HG03196 (cell line): ENCODE results near the gene CFTR.
"Not testable (repeated sequence)": the region's sequence is repeated elsewhere in the genome, so short reads cannot be mapped to it uniquely, and the experiment has no call there.

Source experiments
- ATAC-seq: cut with Tn5 transposase; IDR thresholded peaks from one replicate; pipeline ENCODE4 v1.9.1; 2021; ENCODE audit not compliant: unreplicated experiment

CFTR gene

DNA sequence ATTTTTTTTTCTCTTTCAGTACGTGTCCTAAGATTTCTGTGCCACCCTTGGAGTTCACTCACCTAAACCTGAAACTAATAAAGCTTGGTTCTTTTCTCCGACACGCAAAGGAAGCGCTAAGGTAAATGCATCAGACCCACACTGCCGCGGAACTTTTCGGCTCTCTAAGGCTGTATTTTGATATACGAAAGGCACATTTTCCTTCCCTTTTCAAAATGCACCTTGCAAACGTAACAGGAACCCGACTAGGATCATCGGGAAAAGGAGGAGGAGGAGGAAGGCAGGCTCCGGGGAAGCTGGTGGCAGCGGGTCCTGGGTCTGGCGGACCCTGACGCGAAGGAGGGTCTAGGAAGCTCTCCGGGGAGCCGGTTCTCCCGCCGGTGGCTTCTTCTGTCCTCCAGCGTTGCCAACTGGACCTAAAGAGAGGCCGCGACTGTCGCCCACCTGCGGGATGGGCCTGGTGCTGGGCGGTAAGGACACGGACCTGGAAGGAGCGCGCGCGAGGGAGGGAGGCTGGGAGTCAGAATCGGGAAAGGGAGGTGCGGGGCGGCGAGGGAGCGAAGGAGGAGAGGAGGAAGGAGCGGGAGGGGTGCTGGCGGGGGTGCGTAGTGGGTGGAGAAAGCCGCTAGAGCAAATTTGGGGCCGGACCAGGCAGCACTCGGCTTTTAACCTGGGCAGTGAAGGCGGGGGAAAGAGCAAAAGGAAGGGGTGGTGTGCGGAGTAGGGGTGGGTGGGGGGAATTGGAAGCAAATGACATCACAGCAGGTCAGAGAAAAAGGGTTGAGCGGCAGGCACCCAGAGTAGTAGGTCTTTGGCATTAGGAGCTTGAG is at the start of gene CFTR:
Gene CFTR, plus strand, starts transcription at position 801 of the 830 bp plus-strand sequence. CDS start 70 bp downstream, outside the sequence.
- no peak for ATAC-seq

DNA sequence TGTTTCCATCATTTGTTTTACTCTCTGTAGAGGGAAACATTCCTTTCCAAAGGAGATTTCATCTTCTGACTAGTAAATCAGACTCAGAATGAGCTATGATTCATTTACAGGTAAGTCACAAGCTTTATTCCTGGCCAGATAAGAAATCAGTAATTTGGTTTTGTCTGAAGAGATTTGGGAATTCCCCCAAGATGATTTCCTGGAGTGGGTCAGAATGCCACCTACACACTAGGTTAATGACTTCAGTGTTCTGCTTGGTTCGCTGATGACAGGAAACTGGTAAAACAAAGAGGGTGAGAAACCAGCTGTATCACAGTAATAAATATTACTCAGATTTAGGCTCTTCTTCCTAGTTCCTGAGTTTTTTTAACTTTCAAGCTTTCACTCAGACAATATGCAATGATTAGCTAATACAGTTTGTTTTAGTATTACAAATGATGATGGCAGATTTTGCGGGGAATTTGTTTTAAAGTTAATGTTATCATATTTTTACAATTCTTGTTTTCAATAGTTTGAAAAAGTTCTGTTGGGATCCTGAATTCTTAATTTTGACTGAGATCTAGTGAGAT is 44.3 kb upstream of the CFTR start:
- peak; percentile 98 for ATAC-seq

DNA sequence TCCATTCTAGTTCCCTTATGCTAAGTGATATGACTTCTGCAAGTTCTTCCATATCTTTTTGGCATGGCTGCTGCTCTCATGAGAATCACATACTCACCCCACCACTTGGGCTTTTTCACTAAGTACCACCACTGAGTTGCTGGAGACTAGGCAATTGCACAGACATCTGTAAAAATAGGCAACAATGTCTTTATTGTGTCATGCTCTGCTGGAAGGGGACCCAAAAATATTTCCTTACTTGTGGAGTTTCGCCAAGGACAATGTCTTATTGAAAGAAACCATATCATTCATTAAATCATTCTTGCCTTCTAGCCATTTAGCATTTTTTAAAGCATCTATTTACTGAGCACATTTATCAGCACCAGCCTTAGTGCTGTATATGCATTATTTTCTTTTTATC is 35.2 kb upstream of the CFTR start:
- ATAC-seq = no peak

DNA sequence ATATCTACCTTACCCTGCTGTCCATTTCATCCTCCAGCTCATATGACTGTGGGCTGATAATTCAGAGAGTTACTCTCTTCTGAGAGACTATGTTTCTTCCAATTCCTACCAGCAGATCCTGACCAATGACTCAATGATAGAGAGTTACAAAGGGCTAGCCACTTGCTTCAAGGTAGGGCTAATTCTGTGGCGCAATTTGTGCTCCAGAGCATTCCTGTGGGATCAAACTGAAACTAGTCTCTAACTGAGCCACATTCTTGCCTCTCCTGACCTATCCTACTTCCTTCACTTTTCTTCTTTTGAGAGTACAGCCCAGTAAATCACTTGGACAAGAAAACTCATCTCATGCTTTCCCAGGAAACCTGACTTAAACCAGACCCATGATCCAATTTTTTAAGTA is 34.6 kb upstream of the CFTR start:
- ATAC-seq = no peak

DNA sequence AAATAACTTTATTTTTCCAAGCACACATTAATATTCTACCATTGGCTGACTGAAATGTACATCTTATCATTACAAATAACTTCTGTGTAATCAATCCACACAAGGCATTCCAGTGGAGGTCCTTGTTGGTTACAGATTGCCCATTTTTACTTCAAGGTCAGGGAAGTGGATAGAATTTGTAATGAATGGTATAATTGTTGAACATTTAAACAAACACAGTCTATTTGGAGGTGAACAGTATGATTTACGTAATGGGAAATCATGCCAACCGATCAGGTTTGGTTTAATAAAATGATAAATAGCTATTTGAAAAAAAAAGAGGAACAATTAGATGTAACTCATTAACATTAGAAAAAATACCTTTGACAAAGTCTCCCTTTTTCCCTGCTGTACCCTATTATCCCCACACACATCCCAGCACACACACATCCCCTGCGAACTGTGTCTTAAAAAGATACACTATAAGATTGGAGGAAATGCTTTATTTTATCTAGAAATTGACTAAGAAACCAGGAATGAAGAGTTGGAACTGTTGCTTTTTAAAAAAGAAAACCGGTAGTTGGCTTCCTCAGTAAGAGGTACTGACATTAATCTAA is 33.5 kb upstream of the CFTR start:
- no peak for ATAC-seq

DNA sequence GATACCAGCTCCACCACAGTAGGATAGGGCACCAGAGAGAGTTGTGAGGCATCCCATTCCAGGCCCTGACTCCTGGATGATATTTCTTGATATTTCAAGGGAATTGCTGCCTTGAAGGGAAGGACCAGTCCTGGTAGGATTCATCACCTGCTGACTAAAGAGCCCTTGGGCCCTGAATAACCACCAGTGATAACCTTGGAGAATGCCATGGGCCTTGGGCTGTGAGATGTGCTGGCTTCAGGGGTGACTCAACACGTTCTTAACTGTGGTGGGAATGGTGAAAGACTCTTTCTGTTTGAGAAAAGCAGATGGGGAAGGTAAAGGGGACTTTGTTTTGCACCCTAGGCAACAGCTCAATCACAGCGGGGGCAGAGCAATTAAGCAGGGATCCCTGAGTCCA is 31.2 kb upstream of the CFTR start:
- no peak for ATAC-seq

DNA sequence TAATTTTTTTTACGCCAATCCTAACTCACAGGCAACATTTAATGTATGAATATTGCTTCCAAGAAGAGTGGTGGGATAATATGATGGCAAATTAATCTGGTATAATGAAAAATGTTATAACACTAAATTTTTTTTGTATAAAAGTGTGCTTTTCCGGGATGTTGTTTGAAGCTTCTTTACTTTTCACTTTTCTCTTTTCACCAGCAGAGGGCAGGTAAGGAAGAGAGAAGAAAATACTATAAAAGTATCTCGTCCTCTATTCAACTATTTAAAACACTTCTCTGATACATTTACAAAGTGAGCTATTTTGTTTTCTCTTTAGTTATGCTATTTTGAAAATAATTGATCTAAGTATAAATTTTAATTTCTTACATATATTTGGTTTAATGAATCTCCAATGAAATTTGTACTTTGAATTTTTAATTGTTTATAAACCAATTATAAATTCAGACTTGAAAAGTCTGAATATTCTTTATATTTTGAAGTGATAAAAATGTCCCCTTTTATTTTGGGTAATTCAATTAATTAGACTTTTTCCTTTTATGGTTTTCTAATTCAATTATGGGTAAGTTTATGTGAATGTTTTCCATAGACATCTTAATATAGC is 20.7 kb upstream of the CFTR start:
- ATAC-seq = peak; percentile 56

DNA sequence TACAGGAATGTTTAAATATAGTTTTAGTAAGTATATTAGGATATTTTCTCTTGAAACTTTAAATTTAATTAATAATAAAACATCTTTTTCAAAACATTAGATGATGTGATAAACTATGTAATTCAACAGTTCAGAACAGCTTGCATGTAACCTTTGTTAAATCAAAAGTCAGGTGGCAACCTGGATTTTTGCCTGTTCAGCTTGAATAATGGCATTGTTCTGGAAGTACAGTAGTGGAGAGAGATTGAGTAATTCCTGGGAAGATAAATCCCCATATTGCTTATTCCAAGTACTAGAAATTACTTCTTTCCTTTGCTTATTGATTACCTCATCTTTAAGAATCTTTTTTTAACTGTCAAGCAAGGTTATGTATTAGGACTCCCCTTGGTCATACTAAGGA is 20.1 kb upstream of the CFTR start:
- no peak for ATAC-seq

DNA sequence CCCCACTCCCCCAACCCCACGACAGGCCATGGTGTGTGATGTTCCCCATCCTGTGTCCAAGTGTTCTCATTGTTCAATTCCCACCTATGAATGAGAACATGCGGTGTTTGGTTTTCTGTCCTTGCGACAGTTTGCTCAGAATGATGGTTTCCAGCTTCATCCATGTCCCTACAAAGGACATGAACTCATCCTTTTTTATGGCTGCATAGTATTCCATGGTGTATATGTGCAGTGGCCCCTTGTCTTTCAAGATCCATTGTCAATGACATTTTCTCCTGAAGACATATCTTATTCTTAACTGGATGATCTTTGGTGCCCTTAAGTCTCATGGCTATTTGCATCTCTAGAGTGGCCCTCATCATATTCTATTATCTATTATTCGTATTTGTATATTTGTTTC is 19.0 kb upstream of the CFTR start:
- ATAC-seq = not testable (repeated sequence)

DNA sequence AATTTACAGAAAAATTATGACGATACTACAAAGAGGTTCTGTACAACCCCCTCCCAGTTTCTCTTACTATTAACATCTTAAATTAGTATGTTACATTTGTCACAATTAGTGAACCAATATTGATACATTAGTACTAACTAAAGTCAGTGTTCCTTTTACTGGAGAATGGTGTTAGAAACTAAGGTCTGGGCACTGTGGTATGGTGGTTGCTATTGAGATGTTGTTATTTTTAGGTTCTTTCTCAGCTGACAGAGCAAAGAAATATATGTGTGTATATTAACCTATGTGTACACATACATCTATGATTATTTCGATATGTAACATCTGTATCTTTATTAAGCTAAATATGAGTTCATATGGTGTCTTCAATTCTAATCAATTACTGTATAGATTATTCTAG is 11.7 kb upstream of the CFTR start:
- ATAC-seq = no peak

DNA sequence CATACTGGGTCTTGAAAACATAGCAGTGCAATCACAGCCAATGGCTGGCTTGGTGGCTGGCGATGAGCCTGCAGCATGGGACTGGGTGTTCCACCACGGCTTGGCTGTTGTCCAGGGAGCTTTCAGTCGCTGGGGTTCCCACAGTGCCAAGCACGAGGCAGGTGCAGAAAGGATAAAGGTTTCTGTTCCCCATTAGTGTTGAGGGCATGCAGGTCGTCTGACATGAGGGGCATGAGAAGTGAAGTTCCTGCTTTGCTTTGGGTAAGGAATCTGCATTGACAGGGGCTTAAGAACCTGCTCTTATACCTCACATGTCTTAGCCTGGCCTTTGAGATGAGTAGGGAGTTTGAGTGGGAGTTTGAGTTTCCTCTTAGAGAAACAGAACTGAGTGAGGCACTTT is 9.0 kb upstream of the CFTR start:
- no peak for ATAC-seq

DNA sequence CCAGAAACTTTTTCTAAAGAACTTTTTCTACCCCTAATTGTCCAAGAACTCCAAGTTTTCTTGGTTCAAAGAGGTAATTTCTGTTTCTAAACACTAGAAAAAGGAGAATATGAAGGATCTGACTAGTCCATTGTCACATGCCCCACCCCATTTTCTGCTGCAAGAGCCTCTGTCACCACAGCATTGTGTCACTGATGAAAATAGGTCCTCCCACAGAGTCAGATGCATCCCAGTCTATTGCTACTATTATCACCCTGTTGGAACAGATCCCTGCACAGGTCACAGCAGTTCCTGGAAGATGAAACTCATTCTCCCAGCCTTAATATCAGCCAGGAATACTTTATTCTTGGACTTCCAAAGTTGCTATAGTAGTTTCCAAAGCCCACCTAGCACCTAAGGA is 7.5 kb upstream of the CFTR start:
- ATAC-seq = no peak

DNA sequence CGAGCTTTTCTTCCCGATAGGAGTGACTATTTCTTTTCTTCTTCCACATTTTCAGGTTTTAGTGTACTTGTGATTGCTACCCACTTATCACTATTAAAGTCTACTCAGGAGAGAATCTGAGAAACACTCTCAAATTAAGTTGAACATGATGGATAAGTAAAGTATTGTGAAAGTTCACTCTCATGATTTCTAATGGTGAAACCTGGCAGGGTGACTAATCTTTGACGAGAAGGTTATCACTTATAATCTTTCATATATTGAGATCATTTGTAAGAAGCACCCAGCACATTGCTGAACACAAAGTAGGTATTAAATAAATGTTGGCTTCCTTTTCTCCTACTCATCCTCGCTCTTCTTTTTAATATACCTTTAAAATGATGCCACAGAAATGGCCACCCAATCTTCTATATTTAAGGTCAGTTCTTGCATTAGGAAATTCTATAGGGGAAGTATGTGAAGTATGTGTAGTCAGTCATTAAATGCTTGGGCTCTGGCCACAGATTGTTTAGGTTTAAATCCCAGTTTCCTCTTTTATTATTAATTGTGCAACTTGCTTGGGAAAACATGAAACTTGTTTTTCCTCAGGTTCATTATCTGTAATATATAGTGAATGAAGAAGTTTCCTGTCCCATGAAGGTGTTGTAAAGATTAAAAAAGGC is 3.1 kb upstream of the CFTR start:
- ATAC-seq = no peak

DNA sequence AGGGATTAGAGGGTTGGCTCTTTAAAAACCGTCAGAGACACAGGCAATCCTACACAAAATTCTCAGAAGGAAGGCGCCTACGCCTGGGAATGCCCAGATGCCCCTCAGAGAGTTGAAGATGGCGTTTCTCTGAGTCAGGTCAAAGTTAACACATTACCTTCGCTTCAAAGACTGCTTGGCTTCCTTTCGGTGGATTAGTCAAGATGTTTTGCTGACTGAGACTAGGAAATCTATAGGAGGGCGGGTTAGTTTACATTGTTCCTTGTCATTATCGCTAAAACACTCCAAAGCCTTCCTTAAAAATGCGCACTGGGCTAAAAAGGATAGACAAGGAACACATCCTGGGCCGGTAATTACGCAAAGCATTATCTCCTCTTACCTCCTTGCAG is 995 bp upstream of the CFTR start:
- no peak for ATAC-seq

DNA sequence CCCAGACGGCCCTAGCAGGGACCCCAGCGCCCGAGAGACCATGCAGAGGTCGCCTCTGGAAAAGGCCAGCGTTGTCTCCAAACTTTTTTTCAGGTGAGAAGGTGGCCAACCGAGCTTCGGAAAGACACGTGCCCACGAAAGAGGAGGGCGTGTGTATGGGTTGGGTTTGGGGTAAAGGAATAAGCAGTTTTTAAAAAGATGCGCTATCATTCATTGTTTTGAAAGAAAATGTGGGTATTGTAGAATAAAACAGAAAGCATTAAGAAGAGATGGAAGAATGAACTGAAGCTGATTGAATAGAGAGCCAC is 184 bp downstream of the CFTR start:
- no peak for ATAC-seq

DNA sequence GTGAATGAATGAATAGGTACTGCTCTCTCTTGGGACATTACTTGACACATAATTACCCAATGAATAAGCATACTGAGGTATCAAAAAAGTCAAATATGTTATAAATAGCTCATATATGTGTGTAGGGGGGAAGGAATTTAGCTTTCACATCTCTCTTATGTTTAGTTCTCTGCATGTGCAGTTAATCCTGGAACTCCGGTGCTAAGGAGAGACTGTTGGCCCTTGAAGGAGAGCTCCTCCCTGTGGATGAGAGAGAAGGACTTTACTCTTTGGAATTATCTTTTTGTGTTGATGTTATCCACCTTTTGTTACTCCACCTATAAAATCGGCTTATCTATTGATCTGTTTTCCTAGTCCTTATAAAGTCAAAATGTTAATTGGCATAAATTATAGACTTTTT is 1.2 kb downstream of the CFTR start:
- ATAC-seq = no peak

DNA sequence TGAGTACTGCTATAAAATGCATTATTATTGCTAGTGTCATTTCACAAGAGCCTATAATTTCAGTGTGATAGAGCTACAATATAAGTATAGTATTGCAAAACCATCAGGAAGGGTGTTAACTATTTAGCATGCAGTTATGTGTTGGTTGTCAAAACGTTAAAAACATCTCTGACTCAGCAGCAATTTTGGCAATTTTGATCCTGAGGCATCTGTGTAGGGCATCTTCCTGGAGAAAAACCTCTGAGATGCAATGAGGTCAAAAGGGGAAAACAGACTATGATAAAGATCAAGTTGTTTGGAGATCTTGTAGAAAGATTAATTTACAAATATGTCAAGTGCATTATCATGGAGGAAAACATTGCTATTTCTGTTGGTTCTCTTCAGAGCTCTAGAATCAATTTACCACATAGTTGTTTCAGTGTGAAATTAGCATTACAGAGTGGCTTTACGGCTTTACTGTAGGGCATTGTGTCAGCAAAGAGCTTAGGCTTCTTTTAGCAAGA is 5.3 kb downstream of the CFTR start:
- ATAC-seq = no peak

DNA sequence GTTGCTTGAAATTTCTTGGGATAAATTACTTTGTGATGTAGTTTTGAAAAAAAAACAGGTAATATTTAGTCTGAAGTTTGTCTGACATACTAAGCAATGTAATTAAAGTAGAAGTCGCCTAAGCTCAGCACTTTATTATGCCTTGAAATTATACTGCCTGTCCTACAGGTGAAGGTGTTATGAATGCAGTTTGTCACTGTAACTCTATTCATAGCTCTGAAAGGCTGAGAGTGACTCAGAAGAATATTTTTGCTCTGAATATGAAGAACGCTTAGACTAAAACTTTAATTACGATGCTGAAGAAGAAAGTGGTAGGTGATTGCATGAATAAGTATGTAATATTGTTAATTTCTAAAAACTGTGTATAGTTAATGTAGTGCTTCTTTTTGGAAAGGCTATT is 9.2 kb downstream of the CFTR start:
- no peak for ATAC-seq

DNA sequence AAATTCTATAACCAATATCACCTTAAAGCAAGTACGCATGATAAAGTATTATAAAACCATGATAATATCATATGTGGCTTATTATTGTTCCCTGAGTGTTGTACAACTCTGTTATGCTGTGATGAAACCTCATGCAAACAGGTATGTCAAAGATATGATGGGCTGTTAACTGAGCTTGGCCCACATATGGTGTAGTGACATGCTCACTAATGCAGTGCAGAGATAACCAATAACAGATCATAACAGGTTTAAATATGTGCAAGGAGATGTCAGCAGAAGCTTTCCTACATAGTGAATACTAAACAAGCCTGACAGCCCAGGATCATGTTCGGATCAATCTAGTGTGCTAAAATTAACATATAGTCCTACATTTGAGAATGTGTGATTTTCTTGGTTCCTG is 9.6 kb downstream of the CFTR start:
- ATAC-seq = no peak

DNA sequence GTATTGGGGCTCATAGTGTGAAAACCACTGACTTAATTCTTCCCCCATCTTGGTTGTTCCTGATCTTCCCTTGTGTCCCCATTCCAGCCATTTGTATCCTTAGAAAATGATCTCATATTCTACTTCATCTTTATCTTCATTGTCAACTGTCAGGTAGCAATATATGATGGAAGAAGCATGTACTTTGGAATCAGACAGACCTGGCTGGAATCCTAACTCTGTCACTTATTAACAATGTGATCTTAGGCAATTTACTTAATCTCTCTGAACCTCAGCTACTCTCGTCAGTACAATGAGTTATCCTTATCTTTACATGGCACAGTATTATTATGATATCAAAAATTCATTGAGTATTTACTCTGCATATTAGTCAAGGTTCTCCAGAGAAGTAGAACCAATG is 10.1 kb downstream of the CFTR start:
- no peak for ATAC-seq

DNA sequence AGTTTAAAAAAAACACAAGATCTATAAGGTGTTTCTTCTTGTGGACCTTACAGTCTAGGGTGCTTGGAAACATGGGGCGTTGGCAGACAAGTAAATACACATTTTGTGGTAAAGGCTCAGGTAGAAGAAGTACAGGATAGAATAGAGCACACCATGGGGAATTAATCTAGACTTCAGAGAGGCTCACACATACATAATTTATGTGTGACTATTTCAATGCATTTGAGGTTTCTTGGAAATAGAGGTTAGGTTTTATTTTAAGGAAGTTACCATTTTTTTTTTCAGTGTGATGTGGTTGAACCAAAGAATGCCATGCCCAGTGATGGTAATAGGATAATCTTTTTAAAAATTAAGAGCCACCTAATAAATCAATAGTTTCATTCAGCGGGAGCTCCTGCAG is 12.8 kb downstream of the CFTR start:
- no peak for ATAC-seq

DNA sequence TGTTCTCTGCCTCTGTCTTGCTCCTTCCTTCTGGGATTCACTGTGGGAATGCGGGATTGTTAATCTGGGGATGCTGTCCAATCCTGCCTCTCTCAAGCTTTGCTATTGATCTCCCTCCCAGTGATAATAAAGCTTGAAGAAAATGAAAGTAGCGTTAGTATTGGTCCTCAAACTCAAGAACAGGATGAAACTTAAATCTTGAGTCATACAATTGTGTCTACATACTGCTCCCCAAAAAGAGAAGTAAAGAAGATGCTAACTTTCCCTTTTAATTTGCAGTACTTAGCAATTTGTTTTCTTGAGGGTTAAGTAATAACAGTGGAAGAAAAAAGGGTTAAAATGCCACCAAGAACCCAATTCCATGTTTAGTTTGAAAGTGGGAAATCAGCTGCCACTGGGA is 13.6 kb downstream of the CFTR start:
- no peak for ATAC-seq
